Stimulated activated CD4-positive, alpha-beta T cell treated with anti-CD3 and anti-CD28 coated beads, Interleukin-15, amount 100 ng/mL, for 48 hours (primary cell): Measurements from ENCODE around the gene NKX3-2.

Source experiments
- DNase-seq, 2 donors: peaks; one replicate each; pipeline ENCODE4 v3.0.0-alpha.2; 2020; ENCODE audit warnings: low read depth in 2 of 2

The NKX3-2 gene

GRCh38 chr4:13531625-13531998, 12.7 kb downstream of the NKX3-2 start:
- DNase-seq, result no peak

GRCh38 chr4:13530823-13531624, 13.3 kb downstream of the NKX3-2 start:
- DNase-seq, result no peak

- DNase-seq, result no peak
These were observed 15.0 kb downstream of the NKX3-2 start for GRCh38 chr4:13529128-13529919.

GRCh38 chr4:13528821-13529127, 15.5 kb downstream of the NKX3-2 start:
- no peak for DNase-seq

GRCh38 chr4:13527981-13528820, 16.1 kb downstream of the NKX3-2 start:
- no peak for DNase-seq

GRCh38 chr4:13527192-13527980, 16.9 kb downstream of the NKX3-2 start:
- DNase-seq, result no peak

GRCh38 chr4:13526658-13527057, 17.6 kb downstream of the NKX3-2 start:
- DNase-seq, result no peak

- no peak for DNase-seq
These were observed 18.6 kb downstream of the NKX3-2 start for GRCh38 chr4:13525606-13526281.

GRCh38 chr4:13524504-13525243, 19.6 kb downstream of the NKX3-2 start:
- DNase-seq, result no peak

- DNase-seq, result no peak
These were observed 20.5 kb downstream of the NKX3-2 start for GRCh38 chr4:13523591-13524503.

GRCh38 chr4:13523105-13523477, 21.2 kb downstream of the NKX3-2 start:
- DNase-seq, result no peak

- DNase-seq, result no peak
These were observed 21.8 kb downstream of the NKX3-2 start for GRCh38 chr4:13522282-13523104.

- no peak for DNase-seq
These were observed 23.3 kb downstream of the NKX3-2 start for GRCh38 chr4:13521047-13521446.

- no peak for DNase-seq
These were observed 27.9 kb downstream of the NKX3-2 start for GRCh38 chr4:13516315-13516860.

GRCh38 chr4:13515268-13515667, 29.0 kb downstream of the NKX3-2 start:
- DNase-seq, result no peak

- DNase-seq, result no peak
These were observed 29.6 kb downstream of the NKX3-2 start for GRCh38 chr4:13514722-13515121.

- no peak for DNase-seq
These were observed 33.2 kb downstream of the NKX3-2 start for GRCh38 chr4:13511101-13511500.

GRCh38 chr4:13509442-13509841, 34.9 kb downstream of the NKX3-2 start:
- no peak for DNase-seq
